Measurements from ENCODE around the gene BMP8A.
"Not testable (repeated sequence)": the region's sequence is repeated elsewhere in the genome, so short reads cannot be mapped to it uniquely, and the experiment has no call there.

The BMP8A gene

DNA sequence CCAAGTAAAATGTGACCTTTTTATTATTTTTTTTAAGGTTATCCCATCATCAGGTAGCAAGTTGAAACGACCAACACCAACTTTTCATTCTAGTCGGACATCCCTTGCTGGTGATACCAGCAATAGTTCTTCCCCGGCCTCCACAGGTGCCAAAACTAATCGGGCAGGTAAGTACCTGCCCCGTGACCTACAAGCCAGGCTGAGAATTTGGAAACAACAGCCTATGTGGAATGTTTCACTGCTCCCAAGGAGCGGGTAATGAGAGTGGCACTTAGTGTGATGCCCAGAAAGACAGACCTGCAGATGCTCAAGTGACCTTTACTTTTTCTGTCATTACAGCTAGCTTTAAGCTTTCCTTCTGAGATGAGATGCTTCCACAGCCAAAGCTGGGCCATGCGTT lies 6.9 kb upstream of the BMP8A start:
- no peaks in the 10 kb centered on the region for H3K9me3 ChIP-seq (replicated peaks; ENCODE audit: low read length)
- H3K36me3 ChIP-seq (ENCODE audit: insufficient read depth, low read length): peaks cover 73% of the 10 kb centered on the region
- no peaks in the 10 kb centered on the region for H3K4me1 ChIP-seq (ENCODE audit: control insufficient read depth, insufficient read depth, low read length)
- H3K9ac ChIP-seq (ENCODE audit: low read depth, low read length): no peak overlapping the region
- no peak overlapping the region for H3K4me2 ChIP-seq (ENCODE audit: low read length)
- no peaks in the 10 kb centered on the region for H3K27me3 ChIP-seq (ENCODE audit: control insufficient read depth, insufficient read depth, low read length)
- no peak overlapping the region for H3K4me3 ChIP-seq (ENCODE audit: low read length)

- no peaks in the 10 kb centered on the region for H3K9me3 ChIP-seq (replicated peaks; ENCODE audit: low read length)
- H3K4me1 ChIP-seq (ENCODE audit: control insufficient read depth, insufficient read depth, low read length): no peaks in the 10 kb centered on the region
- H3K4me3 ChIP-seq (ENCODE audit: low read length): no peak overlapping the region
- H3K36me3 ChIP-seq (ENCODE audit: insufficient read depth, low read length): peaks cover 66% of the 10 kb centered on the region
- H3K4me2 ChIP-seq (ENCODE audit: low read length): no peak overlapping the region
- no peak overlapping the region for H3K9ac ChIP-seq (ENCODE audit: low read depth, low read length)
- no peaks in the 10 kb centered on the region for H3K27me3 ChIP-seq (ENCODE audit: control insufficient read depth, insufficient read depth, low read length)
These were observed 6.2 kb upstream of the BMP8A start for GRCh38 chr1:39485046-39485803.

DNA sequence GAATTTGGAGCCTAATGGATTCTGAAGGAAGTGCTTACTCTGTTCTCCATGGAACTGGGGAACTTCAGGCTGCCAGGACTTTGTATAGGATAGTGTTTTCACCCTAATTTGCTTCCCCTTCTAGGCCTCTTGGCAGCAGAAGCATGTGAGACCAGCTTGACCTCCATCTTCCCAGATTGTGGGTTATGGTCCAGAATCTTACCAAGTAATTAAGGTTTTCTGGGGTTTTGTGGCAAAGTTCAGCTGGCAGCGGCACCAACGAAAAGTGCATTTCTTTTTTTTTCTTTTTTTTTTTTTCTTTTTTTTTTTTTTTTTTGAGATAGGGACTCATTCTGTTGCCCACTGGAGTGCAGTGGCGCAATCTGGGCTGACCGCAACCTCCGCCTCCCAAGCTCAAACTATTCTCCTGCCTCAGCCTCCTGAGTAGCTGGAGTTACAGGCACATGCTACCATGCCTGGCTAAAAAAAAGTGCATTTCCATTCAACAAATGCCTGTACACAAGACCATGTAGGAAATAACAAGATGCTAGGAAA lies 3.4 kb upstream of the BMP8A start:
- H3K4me1 ChIP-seq (ENCODE audit: control insufficient read depth, insufficient read depth, low read length): peaks cover 11% of the 10 kb centered on the region
- peaks cover 4% of the 10 kb centered on the region for H3K27me3 ChIP-seq (ENCODE audit: control insufficient read depth, insufficient read depth, low read length)
- peaks cover 44% of the 10 kb centered on the region for H3K36me3 ChIP-seq (ENCODE audit: insufficient read depth, low read length)
- H3K4me2 ChIP-seq (ENCODE audit: low read length): no peak overlapping the region
- no peak overlapping the region for H3K9ac ChIP-seq (ENCODE audit: low read depth, low read length)
- H3K4me3 ChIP-seq (ENCODE audit: low read length): no peak overlapping the region
- H3K9me3 ChIP-seq (replicated peaks; ENCODE audit: low read length): no peaks in the 10 kb centered on the region

GRCh38 chr1:39488793-39489566 lies 2.5 kb upstream of the BMP8A start:
- no peaks in the 10 kb centered on the region for H3K9me3 ChIP-seq (replicated peaks; ENCODE audit: low read length)
- H3K9ac ChIP-seq (ENCODE audit: low read depth, low read length): no peak overlapping the region
- peaks cover 9% of the 10 kb centered on the region for H3K27me3 ChIP-seq (ENCODE audit: control insufficient read depth, insufficient read depth, low read length)
- H3K36me3 ChIP-seq (ENCODE audit: insufficient read depth, low read length): peaks cover 38% of the 10 kb centered on the region
- no peak overlapping the region for H3K4me2 ChIP-seq (ENCODE audit: low read length)
- H3K4me1 ChIP-seq (ENCODE audit: control insufficient read depth, insufficient read depth, low read length): peaks cover 18% of the 10 kb centered on the region
- H3K4me3 ChIP-seq (ENCODE audit: low read length): no peak overlapping the region

GRCh38 chr1:39489567-39490239 lies 1.7 kb upstream of the BMP8A start:
- no peak overlapping the region for H3K4me2 ChIP-seq (ENCODE audit: low read length)
- no peaks in the 10 kb centered on the region for H3K9me3 ChIP-seq (replicated peaks; ENCODE audit: low read length)
- H3K4me1 ChIP-seq (ENCODE audit: control insufficient read depth, insufficient read depth, low read length): peaks cover 19% of the 10 kb centered on the region
- H3K4me3 ChIP-seq (ENCODE audit: low read length): no peak overlapping the region
- no peak overlapping the region for H3K9ac ChIP-seq (ENCODE audit: low read depth, low read length)
- H3K27me3 ChIP-seq (ENCODE audit: control insufficient read depth, insufficient read depth, low read length): peaks cover 9% of the 10 kb centered on the region
- H3K36me3 ChIP-seq (ENCODE audit: insufficient read depth, low read length): peaks cover 34% of the 10 kb centered on the region

DNA sequence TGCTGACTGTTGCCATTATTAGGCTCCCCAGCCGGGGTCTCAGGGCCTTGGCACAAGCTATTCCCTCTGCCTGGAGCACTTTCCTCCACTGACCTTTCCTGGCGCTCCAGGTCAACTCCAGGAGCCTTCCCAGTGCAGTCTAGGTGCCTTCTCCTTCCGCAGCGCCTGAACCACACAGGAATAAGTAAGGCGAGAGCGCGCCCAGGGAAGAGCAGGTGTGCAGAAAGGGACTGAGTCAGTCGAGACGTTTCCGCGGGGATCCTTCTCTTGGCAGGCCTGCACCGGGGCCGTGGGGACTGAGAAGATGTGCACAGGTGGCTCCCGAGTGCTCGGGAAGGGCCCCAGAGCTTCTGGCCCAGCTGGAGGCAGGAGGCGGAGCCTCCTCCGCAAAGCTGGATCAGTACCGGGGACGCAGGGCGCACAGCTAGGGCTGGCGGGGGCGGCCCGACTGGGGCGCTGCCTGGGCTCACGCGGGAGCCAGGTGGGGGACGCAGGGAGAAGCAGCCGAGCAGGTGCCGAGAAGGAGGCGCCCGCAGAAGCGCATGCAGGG lies 765 bp upstream of the BMP8A start:
- Histone ChIP-seq H3K27me3 (ENCODE audit: control insufficient read depth, insufficient read depth, low read length) (peaks cover 9% of the 10 kb centered on the region), H3K36me3 (ENCODE audit: insufficient read depth, low read length) (peaks cover 25% of the 10 kb centered on the region), H3K4me2 (ENCODE audit: low read length) (peak overlapping the region; percentile 82), H3K4me1 (ENCODE audit: control insufficient read depth, insufficient read depth, low read length) (peaks cover 19% of the 10 kb centered on the region), H3K9me3 (replicated peaks; ENCODE audit: low read length) (no peaks in the 10 kb centered on the region), H3K4me3 (ENCODE audit: low read length) (peak overlapping the region; percentile 69), H3K9ac (ENCODE audit: low read depth, low read length) (no peak overlapping the region)

DNA sequence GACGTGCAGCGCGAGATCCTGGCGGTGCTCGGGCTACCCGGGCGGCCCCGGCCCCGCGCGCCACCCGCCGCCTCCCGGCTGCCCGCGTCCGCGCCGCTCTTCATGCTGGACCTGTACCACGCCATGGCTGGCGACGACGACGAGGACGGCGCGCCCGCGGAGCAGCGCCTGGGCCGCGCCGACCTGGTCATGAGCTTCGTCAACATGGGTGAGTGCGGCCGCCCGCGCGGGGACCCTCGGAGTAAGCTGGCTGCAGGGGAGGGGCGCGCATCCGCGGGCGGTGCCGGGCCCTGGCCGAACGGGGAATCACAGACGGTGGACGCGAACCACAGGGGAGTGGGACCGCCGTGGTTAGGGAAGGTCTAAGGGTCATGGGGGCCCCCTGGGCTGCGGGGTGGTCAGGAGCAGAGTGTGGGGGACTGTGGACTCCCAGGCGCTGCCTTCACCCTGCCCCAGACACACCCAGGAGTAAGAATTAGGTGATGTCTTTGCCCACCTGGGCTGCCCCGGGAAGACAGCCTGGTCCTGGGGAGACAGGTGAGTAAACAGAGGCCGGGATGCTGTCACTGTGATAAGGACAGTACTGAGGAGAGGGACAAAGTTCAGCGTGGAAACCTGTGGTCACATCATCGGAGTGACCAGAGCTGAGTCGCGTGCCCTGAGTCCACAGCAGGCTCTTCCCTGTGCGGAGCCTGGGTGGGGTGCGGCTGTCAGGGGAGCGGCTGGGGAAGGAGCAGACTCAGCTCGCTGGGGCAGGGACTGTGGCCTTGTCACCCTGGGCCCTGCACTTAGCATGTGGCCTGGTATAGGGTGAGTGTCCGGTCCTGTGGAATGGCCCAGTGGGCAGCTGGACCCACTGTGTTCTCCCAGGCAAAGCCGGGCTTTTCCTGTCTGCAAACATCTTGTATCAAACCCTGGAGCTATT lies 944 bp downstream of the BMP8A start:
- H3K9ac ChIP-seq (ENCODE audit: low read depth, low read length); H3K27me3 ChIP-seq (ENCODE audit: control insufficient read depth, insufficient read depth, low read length); H3K9me3 ChIP-seq (replicated peaks; ENCODE audit: low read length); H3K4me3 ChIP-seq (ENCODE audit: low read length); H3K36me3 ChIP-seq (ENCODE audit: insufficient read depth, low read length): not testable (repeated sequence)
- Histone ChIP-seq H3K4me1 (ENCODE audit: control insufficient read depth, insufficient read depth, low read length) (peaks cover 19% of the 10 kb centered on the region), H3K4me2 (ENCODE audit: low read length) (peak overlapping the region; percentile 82)

DNA sequence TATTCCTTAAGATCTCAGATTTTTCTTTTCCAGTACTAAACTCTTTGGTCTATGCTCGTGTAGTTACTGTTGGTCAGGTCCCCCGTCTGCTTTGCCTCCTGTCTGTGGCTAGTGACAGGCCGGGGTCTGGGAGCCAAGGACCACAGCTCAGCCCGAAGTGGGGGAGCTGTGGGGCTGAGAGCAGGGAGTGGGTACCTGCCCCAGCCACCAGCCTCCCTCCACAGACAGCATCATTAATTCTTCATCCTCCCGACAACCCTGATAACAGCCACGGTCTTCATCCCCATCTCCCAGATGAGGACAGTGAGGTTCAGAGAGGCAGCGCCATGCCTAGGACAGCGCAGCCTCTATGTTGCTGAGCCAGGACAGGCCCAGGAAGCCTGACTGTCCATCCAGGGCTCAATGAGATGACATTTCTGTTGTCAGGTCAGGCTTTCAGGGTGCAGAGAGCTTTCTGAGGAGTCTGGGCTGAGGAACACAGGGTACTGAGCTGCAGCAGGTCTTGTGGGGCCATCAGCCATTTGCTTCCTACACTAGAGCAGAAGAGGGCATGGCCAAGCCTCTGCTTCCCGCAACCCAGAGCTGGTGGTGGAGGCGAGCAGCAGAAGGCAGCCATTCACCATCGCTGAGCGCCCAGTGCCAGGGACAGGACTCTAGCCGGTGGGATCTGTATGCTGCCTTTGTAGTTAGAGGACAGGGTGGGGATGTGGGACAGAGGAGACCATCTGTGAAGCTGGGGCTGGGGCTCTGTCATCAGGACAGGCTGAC lies 1.8 kb downstream of the BMP8A start:
- peaks cover 19% of the 10 kb centered on the region for H3K4me1 ChIP-seq (ENCODE audit: control insufficient read depth, insufficient read depth, low read length)
- H3K4me2 ChIP-seq (ENCODE audit: low read length); H3K36me3 ChIP-seq (ENCODE audit: insufficient read depth, low read length); H3K9ac ChIP-seq (ENCODE audit: low read depth, low read length); H3K9me3 ChIP-seq (replicated peaks; ENCODE audit: low read length); H3K27me3 ChIP-seq (ENCODE audit: control insufficient read depth, insufficient read depth, low read length); H3K4me3 ChIP-seq (ENCODE audit: low read length): not testable (repeated sequence)

DNA sequence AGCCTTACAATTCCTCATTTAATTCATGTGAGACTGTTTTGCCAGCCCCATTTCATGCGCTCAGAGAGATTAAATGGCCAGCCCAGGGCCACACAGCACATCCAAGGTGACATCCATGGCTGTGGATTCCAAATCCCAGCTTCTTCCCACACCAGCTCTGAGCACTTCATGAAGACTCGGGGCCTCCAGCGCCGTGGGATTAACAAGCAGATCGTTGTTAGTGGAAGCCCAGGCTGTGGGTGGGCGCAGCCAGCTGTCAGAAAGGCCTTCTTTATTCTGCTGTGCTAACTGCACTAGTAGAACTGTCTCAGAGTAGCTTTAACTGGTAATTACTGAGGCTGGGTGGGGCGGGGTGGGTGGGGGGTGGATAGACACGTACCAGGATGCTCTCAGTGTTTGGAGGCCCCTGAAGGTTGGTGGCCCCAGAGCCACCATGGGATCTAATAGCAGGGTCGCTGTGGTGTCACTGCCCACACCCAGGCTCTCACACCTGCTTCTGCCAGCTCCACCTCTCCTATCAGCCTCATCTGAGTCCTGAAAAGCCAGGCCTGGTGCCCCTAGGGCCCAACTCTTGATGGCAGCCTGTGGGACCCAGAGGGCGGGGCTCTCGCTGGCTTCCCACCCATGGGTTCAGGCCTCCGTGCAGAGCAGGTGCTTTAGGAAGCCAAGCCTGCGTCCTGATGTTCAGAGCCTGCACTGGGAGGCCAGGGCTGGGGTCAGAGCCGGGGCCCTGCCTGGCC lies 3.4 kb downstream of the BMP8A start:
- H3K4me1 ChIP-seq (ENCODE audit: control insufficient read depth, insufficient read depth, low read length): peaks cover 19% of the 10 kb centered on the region
- H3K9ac ChIP-seq (ENCODE audit: low read depth, low read length): no peak overlapping the region
- no peaks in the 10 kb centered on the region for H3K36me3 ChIP-seq (ENCODE audit: insufficient read depth, low read length)
- no peak overlapping the region for H3K4me3 ChIP-seq (ENCODE audit: low read length)
- peaks cover 9% of the 10 kb centered on the region for H3K27me3 ChIP-seq (ENCODE audit: control insufficient read depth, insufficient read depth, low read length)
- no peaks in the 10 kb centered on the region for H3K9me3 ChIP-seq (replicated peaks; ENCODE audit: low read length)
- no peak overlapping the region for H3K4me2 ChIP-seq (ENCODE audit: low read length)

GRCh38 chr1:39496520-39496919 lies 5.1 kb downstream of the BMP8A start:
- H3K4me2 ChIP-seq (ENCODE audit: low read length); H3K9ac ChIP-seq (ENCODE audit: low read depth, low read length); H3K9me3 ChIP-seq (replicated peaks; ENCODE audit: low read length); H3K36me3 ChIP-seq (ENCODE audit: insufficient read depth, low read length); H3K4me3 ChIP-seq (ENCODE audit: low read length); H3K27me3 ChIP-seq (ENCODE audit: control insufficient read depth, insufficient read depth, low read length): not testable (repeated sequence)
- peaks cover 12% of the 10 kb centered on the region for H3K4me1 ChIP-seq (ENCODE audit: control insufficient read depth, insufficient read depth, low read length)
